Caco-2 (cell line): ENCODE results near the gene PXK. TPM values are rescaled to one million over a fixed set of nuclear protein-coding genes. Genes with fewer than 3 reads are reported as not detected.

ENCODE experiments used
- BruUV-seq: library from RNA; stranded (reverse); fragments of 400-500 nt; replicated peaks from 2 replicates; lab custom pipeline; 2021; lab: Mats Ljungman, UMichigan
- CTCF ChIA-PET: fragments of 300-600 bp; sonication (Branson Sonifier 250); formaldehyde crosslinking; loops from one replicate; lab custom pipeline; 2022; ENCODE audit warnings: antibody characterized with exemption; lab: Charles Lee
- POLR2A ChIA-PET: fragments of 300-600 bp; sonication (Branson Sonifier 250); formaldehyde crosslinking; loops from one replicate; lab custom pipeline; 2022; ENCODE audit warnings: antibody characterized with exemption; lab: Charles Lee
- DNase-seq, 2 experiments: peaks; one replicate each; pipeline versions ENCODE4 v3.0.0 to v3.0.0-alpha.2; 2020 to 2022
- H3K27me3 ChIP-seq: replicated peaks from 2 replicates; pipeline ENCODE4 v1.6.0; 2011; ENCODE audit warnings: low read length; ENCODE audit not compliant: control insufficient read depth, insufficient read depth
- H3K36me3 ChIP-seq: 2 replicates; pipeline ENCODE4 v1.5.1; 2011; ENCODE audit warnings: low read length; ENCODE audit not compliant: control insufficient read depth, insufficient read depth
- H3K4me1 ChIP-seq: fragments of 250-450 bp; sonication (Bioruptor Pico); 2 replicates; pipeline ENCODE4 v1.5.1; 2020; ENCODE audit warnings: mild to moderate bottlenecking
- H3K4me3 ChIP-seq: 2 replicates; pipeline ENCODE4 v1.5.1; 2011; ENCODE audit warnings: low read depth, mild to moderate bottlenecking, control low read depth, low read length
- H3K9me3 ChIP-seq: fragments of 250-450 bp; sonication (Bioruptor Pico); 2 replicates; pipeline ENCODE4 v1.5.1; 2020; ENCODE audit warnings: mild to moderate bottlenecking, moderate library complexity
- H3K27ac Mint-ChIP-seq: one replicate; pipeline ENCODE4 v1.8.0; 2022; ENCODE audit warnings: mixed read lengths; ENCODE audit not compliant: unreplicated experiment
- H3K27me3 Mint-ChIP-seq: one replicate; pipeline ENCODE4 v1.8.0; 2022; ENCODE audit warnings: mixed read lengths; ENCODE audit not compliant: insufficient read depth, unreplicated experiment
- H3K36me3 Mint-ChIP-seq: one replicate; pipeline ENCODE4 v1.8.0; 2022; ENCODE audit warnings: mild to moderate bottlenecking, mixed read lengths; ENCODE audit not compliant: insufficient read depth, unreplicated experiment
- H3K4me1 Mint-ChIP-seq: one replicate; pipeline ENCODE4 v1.8.0; 2022; ENCODE audit warnings: low read depth, mixed read lengths; ENCODE audit not compliant: unreplicated experiment
- H3K4me3 Mint-ChIP-seq: one replicate; pipeline ENCODE4 v1.8.0; 2022; ENCODE audit warnings: mild to moderate bottlenecking, moderate library complexity, mixed read lengths; ENCODE audit not compliant: unreplicated experiment
- H3K9me3 Mint-ChIP-seq: one replicate; pipeline ENCODE4 v1.8.0; 2022; ENCODE audit warnings: mixed read lengths; ENCODE audit not compliant: unreplicated experiment
- CTCF ChIP-seq, 2 experiments: fragments of 200-600 bp in 1 of 2; IDR thresholded peaks; 1 replicate in 1 of 2; 2 replicates in 1 of 2; pipeline versions ENCODE4 v1.5.1 to v1.8.0; 2011 to 2022; ENCODE audit warnings: antibody characterized with exemption in 1 of 2, control low read depth in 1 of 2, inconsistent platforms in 1 of 2, low read depth in 1 of 2, low read length in 1 of 2, mild to moderate bottlenecking in 1 of 2, moderate library complexity in 1 of 2; ENCODE audit not compliant: insufficient read depth in 1 of 2, severe bottlenecking in 1 of 2, unreplicated experiment in 1 of 2
- intact Hi-C: fragments of 100-400 bp; cut with micrococcal nuclease; formaldehyde crosslinking; loops from one replicate; pipeline ENCODE4 v1.10.0; 2022; ENCODE audit not compliant: unreplicated experiment
- total RNA-seq: library from RNA; stranded (reverse); gene quantifications from 2 replicates; pipeline ENCODE4 v1.2.3, GENCODE V29; 2022

Gene PXK
- total RNA-seq, 1 experiment from 2014 or later, result 9.1 TPM

DNA sequence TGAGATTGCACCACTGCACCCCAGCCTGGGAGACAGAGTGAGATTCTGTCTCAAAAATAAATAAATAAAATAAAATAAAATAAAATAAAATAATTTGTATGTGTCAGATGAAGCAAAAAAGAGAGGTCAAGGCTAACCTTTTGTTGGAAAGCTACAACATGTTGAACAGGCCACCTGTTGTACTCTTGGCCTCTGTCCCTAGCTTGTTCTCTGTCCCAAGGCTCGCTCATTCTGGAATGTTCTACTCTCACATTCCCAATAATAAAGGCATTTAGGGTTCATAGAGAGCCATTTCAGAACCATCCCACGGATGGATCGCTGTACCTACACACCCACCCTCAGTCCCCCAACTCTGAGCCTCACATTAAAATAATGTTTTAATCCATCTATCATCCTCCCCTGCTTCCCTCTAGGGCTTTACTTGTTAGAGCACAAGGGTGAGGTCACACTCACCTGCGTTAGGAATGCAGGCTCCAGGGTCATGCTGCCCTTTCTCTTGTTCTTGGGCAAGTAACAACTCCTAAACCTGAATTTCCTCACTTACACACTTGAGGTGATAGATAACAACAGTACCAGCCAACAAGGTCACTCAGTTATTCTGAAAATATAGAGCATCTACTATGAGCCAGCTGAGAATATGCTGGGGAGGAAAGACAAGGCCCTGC lies 134.3 kb downstream of the PXK start:
- Histone ChIP-seq H3K4me1 (peaks cover 42% of the 10 kb centered on the region), H3K36me3 (no peaks in the 10 kb centered on the region), H3K9me3 (no peaks in the 10 kb centered on the region), H3K27me3 (no peaks in the 10 kb centered on the region), H3K4me3 (no peak overlapping the region)
- H3K9me3 Mint-ChIP-seq, result no peaks in the 10 kb centered on the region
- BruUV-seq, result no TSS peak
- H3K27ac Mint-ChIP-seq, result no peak overlapping the region
- no peaks in the 10 kb centered on the region for H3K27me3 Mint-ChIP-seq
- peaks cover 14% of the 10 kb centered on the region for H3K4me1 Mint-ChIP-seq
- ChIA-PET CTCF (no interaction called here), POLR2A (no interaction called here)
- intact Hi-C loops, result no loop called here
- H3K4me3 Mint-ChIP-seq, result no peak overlapping the region
- H3K36me3 Mint-ChIP-seq, result no peaks in the 10 kb centered on the region
- DNase-seq, result no peak
- no peak for TF ChIP-seq CTCF (IDR thresholded peaks at IDR 0.05; ENCODE audit: insufficient read depth in 1 of 2, low read depth in 1 of 2, low read length in 1 of 2, severe bottlenecking in 1 of 2, unreplicated experiment in 1 of 2)

DNA sequence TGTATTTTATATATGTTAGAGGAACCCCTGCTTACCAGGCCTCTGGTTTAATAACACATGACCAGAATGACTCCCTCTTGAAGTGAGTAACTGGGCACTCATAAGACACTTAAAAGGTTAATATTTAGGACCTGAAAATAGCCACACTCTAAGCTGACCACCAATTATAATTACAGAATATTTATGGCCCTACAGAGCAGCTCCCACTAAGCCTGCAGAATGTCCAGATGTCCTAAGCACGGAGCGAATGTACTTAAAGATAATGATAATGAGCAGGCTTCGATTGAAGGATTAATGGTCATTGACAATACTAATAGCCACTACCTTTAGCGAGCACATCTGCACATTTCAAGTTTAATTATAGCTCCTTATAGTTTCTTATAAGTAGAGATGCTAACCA lies 136.4 kb downstream of the PXK start:
- peaks cover 36% of the 10 kb centered on the region for H3K4me1 ChIP-seq
- POLR2A ChIA-PET, result no interaction called here

More for the DNA sequence above, 136.4 kb downstream of the PXK start:
- H3K27me3 ChIP-seq, result no peaks in the 10 kb centered on the region
- BruUV-seq, result no TSS peak
- Mint-ChIP-seq H3K9me3 (no peaks in the 10 kb centered on the region), H3K27me3 (no peaks in the 10 kb centered on the region), H3K4me3 (no peak overlapping the region), H3K4me1 (peaks cover 14% of the 10 kb centered on the region), H3K36me3 (no peaks in the 10 kb centered on the region), H3K27ac (no peak overlapping the region)
- no peak for DNase-seq
- no peak for TF ChIP-seq CTCF (IDR thresholded peaks at IDR 0.05; ENCODE audit: insufficient read depth in 1 of 2, low read depth in 1 of 2, low read length in 1 of 2, severe bottlenecking in 1 of 2, unreplicated experiment in 1 of 2)
- intact Hi-C loops, result no loop called here
- no peaks in the 10 kb centered on the region for H3K9me3 ChIP-seq
- H3K4me3 ChIP-seq, result no peak overlapping the region
- CTCF ChIA-PET, result no interaction called here
- no peaks in the 10 kb centered on the region for H3K36me3 ChIP-seq
